Measurements from ENCODE around the gene STON2. TPM values are rescaled to one million over a fixed set of nuclear protein-coding genes. Genes with fewer than 3 reads are reported as not detected.
A peak's percentile ranks its signal among the peaks of the same experiment; 100 is the strongest.

STON2 gene
- total and polyA plus RNA-seq, 2 of the 13 experiments (the other 11 are each of a cell fraction or from before 2014, with no cell fraction given): 2.1 to 11.0 TPM

DNA sequence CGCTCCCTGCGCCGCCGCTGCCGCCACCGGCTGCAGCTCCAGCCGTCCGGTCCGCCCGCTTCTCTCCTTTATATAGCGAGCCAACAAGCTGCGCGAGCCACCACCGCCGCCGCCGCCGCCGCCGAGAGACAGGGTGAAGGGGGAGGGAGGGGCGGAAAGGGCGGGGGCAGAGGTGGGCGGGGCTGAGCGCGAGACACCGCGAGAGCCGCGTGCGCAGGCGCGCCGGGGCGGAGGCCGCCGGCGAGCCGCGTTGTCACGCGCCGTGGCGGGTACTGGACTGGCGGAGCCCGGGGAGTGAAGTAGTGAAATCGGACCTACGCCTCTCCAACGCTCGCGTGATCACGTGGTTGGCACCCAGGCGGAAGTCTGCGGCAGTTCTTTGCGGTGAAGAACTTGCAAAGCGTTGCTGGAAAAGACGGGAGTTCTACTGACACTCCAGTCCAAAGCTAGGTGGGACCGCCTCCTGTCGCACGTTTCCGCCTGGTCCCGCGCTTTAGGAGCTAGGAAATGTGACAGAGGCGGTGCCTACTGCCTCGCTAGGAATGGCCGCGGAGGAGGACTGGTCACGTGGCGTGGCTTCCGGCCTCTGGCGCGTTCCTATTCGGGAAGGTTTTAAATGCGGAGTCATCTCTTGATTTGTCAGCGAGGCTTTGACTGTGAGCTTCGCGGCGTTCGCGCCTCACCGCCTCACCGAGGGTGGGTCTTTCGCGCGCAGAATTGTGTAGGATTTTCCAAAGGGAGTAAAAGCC, 179.1 kb downstream of the STON2 start, which contains the start of gene GTF2A1 (continued):
- TF ChIP-seq DMTF1 (CRISPR knock-in tag; IDR thresholded peaks at IDR 0.05) (no peak), TBX3 (IDR thresholded peaks at IDR 0.05; ENCODE audit: borderline replicate concordance) (peak; percentile 68; the same call in 1 of the 2 replicates), MEF2D (CRISPR knock-in tag; IDR thresholded peaks at IDR 0.05) (peak; percentile 87), ZFYVE20 (CRISPR knock-in tag; IDR thresholded peaks at IDR 0.05; ENCODE audit: borderline replicate concordance, low read depth) (peak; percentile 72; the same call in 1 of the 2 replicates), KMT2A (CRISPR knock-in tag; IDR thresholded peaks at IDR 0.05) (peak; percentile 69), ZHX2 (IDR thresholded peaks at IDR 0.05; ENCODE audit: low read depth) (peak; percentile 58; the same call in 1 of the 2 replicates), ZHX2 (CRISPR knock-in tag; IDR thresholded peaks at IDR 0.05; ENCODE audit: borderline replicate concordance) (peak; percentile 37; the same call in 1 of the 2 replicates), THAP7 (CRISPR knock-in tag; IDR thresholded peaks at IDR 0.05) (peak; percentile 35; the same call in 1 of the 2 replicates), ATF6 (CRISPR knock-in tag; conservative IDR thresholded peaks at IDR 0.05) (0 out of 2 replicates have a peak, but pooled peaks have one; percentile 17), SMYD3 (CRISPR knock-in tag; IDR thresholded peaks at IDR 0.05) (no peak), GATAD2A (CRISPR knock-in tag; IDR thresholded peaks at IDR 0.05) (no peak; the same call in 1 of the 2 replicates), ZNF20 (CRISPR knock-in tag; IDR thresholded peaks at IDR 0.05) (peak; percentile 92; the same call in 1 of the 2 replicates), TERF1 (CRISPR knock-in tag; IDR thresholded peaks at IDR 0.05) (no peak)
